CD4-positive, CD25-positive, alpha-beta regulatory T cell (primary cell): ENCODE data around the gene ATG2A. TPM values are rescaled to one million over a fixed set of nuclear protein-coding genes. Genes with fewer than 3 reads are reported as not detected.

Source experiments
- ATAC-seq, 2 donors: fragments of 150-1000 bp; cut with Tn5 transposase; one replicate each; pipeline ENCODE4 v1.10.0; 2021; ENCODE audit warnings: low read depth in 2 of 2, moderate number of reproducible peaks in 2 of 2, moderate library complexity in 1 of 2
- DNase-seq, 3 donors: peaks; one replicate each; pipeline versions ENCODE4 v3.0.0 to v3.0.0-alpha.2; 2012 to 2022; ENCODE audit warnings: mixed read lengths in 1 of 3
- H3K27ac ChIP-seq: one replicate; pipeline ENCODE4 v1.7.0; 2013; ENCODE audit warnings: mild to moderate bottlenecking, low read length; ENCODE audit not compliant: insufficient read depth, poor library complexity, severe bottlenecking
- H3K27me3 ChIP-seq: one replicate; pipeline ENCODE4 v1.7.0; 2013; ENCODE audit warnings: low read length; ENCODE audit not compliant: control insufficient read depth, insufficient read depth
- H3K36me3 ChIP-seq: one replicate; pipeline ENCODE4 v1.7.0; 2013; ENCODE audit warnings: mild to moderate bottlenecking, low read length, moderate library complexity; ENCODE audit not compliant: control insufficient read depth, insufficient read depth
- H3K4me1 ChIP-seq: 2 replicates; pipeline ENCODE4 v1.7.0; 2013; ENCODE audit warnings: mild to moderate bottlenecking, low read length; ENCODE audit not compliant: insufficient read depth, control insufficient read depth, poor library complexity, severe bottlenecking
- H3K4me3 ChIP-seq: one replicate; pipeline ENCODE4 v1.7.0; 2013; ENCODE audit warnings: low read depth, mild to moderate bottlenecking, low read length, moderate library complexity
- H3K9me3 ChIP-seq, 2 experiments: 1 replicate in 1 of 2; 2 replicates in 1 of 2; pipeline ENCODE4 v1.7.0; 2013; ENCODE audit warnings: low read length in 2 of 2, mild to moderate bottlenecking in 1 of 2, moderate library complexity in 1 of 2; ENCODE audit not compliant: control insufficient read depth in 2 of 2
- H3K27ac Mint-ChIP-seq, 3 donors: one replicate each; pipeline ENCODE4 v1.8.0; 2020 to 2022; ENCODE audit warnings: mild to moderate bottlenecking in 3 of 3, mixed read lengths in 3 of 3, moderate library complexity in 2 of 3
- H3K27me3 Mint-ChIP-seq: one replicate; pipeline ENCODE4 v1.8.0; 2022; ENCODE audit warnings: mild to moderate bottlenecking, mixed read lengths
- H3K36me3 Mint-ChIP-seq: one replicate; pipeline ENCODE4 v1.8.0; 2020; ENCODE audit warnings: mixed read lengths
- H3K4me1 Mint-ChIP-seq, 4 donors: one replicate each; pipeline ENCODE4 v1.8.0; 2020 to 2022; ENCODE audit warnings: mixed read lengths in 4 of 4, mild to moderate bottlenecking in 1 of 4
- H3K4me3 Mint-ChIP-seq, 4 donors: one replicate each; pipeline ENCODE4 v1.8.0; 2020 to 2022; ENCODE audit warnings: mild to moderate bottlenecking in 4 of 4, mixed read lengths in 4 of 4, moderate library complexity in 3 of 4
- H3K9me3 Mint-ChIP-seq, 7 donors: one replicate each; pipeline ENCODE4 v1.8.0; 2020 to 2022; ENCODE audit warnings: mixed read lengths in 7 of 7, mild to moderate bottlenecking in 3 of 7, moderate library complexity in 2 of 7
- polyA plus RNA-seq, 4 donors: library from polyadenylated mRNA; unstranded; fragments of 300-500 nt; fragmentation: Illumina TruSeq; gene quantifications; one replicate each; pipeline ENCODE4 v1.2.3, GENCODE V29; 2021
- total RNA-seq: library from RNA; stranded (reverse); gene quantifications from one replicate; pipeline ENCODE4 v1.2.3, GENCODE V29; 2022

ATG2A gene
- total and polyA plus RNA-seq, 5 donors from 2014 or later = 5.8 to 234 (median 6.9) TPM

DNA sequence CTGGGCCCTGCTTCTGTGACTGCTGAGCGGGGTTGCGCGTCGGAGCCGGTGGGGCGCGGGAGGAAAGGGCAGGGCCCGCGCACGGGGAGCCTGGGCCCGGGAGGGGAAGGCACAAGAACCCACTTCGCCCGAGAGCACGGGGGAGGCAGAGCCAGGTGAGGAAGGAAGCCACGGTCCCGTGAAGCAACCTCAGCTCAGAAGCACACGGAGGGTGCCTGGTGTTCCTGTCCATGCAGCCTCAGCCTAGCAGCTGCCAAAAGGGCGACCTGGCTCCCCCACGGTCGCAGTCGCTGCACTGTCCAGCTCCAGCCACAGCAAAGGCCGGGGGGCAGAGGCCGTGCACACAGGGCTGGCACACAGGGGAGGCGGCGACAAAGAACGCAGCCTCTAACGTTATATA is 63.3 kb downstream of the ATG2A start:
- H3K27ac Mint-ChIP-seq = peak overlapping the region; percentile 93 to 96 (median 95)
- H3K4me1 ChIP-seq = peaks cover 99% of the 10 kb centered on the region
- H3K36me3 ChIP-seq = peaks cover 32% of the 10 kb centered on the region
- peaks cover 16% of the 10 kb centered on the region for H3K36me3 Mint-ChIP-seq
- H3K4me3 ChIP-seq = no peak overlapping the region
- H3K27me3 ChIP-seq = no peaks in the 10 kb centered on the region
- DNase-seq (peak in 1 of 3 donors; percentile 66), ATAC-seq (peak in 1 of 2 donors; percentile 27)
- peak overlapping the region; percentile 72 to 85 (median 78) for H3K4me3 Mint-ChIP-seq
- H3K27me3 Mint-ChIP-seq = no peaks in the 10 kb centered on the region
- H3K4me1 Mint-ChIP-seq = peaks cover 0 to 94% (median 40%) of the 10 kb centered on the region in 4 donors
- H3K9me3 Mint-ChIP-seq = peaks cover 0 to 1% (median 0%) of the 10 kb centered on the region in 7 donors
- no peaks in the 10 kb centered on the region for H3K9me3 ChIP-seq
- peak overlapping the region; percentile 91 for H3K27ac ChIP-seq

DNA sequence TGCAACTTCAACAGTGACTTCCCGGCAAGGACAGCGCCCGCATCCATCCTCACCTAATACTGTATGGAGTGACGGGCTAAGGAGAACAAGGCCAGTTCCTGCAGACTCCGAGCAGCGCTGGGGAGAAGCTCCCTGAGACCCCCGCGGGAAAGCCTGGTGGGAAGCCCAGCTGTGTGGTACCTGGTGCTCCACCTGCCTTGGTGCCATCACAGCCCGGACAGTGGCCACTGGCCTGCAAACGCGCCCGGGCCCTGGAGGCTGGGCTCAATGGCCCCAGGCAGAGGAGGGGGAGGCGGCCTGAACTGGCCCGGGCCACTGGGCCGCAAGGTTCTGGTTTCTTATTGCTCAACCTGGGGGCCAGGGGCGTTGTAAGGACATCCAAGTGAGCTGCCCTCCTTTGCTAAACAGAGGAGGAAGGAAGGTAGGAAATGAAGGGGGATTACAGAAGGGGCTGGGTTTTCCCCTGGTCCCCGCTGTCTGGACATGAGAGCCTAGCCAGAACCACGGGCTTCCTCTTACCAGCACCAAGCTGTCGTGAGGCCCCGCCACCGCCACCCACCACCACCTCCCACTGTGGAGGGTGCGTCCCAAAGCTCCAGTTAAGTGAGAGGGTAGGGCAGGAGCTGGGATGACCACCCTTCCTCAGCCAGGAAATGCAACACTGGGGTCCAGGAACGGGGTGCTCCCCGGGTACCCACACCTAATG is 64.1 kb downstream of the ATG2A start:
- H3K4me1 Mint-ChIP-seq = peaks cover 0 to 94% (median 43%) of the 10 kb centered on the region in 4 donors
- peak overlapping the region; percentile 93 to 97 (median 96) for H3K27ac Mint-ChIP-seq
- H3K9me3 Mint-ChIP-seq = peaks cover 0 to 1% (median 0%) of the 10 kb centered on the region in 7 donors
- H3K27me3 Mint-ChIP-seq = no peaks in the 10 kb centered on the region
- peak overlapping the region; percentile 80 to 85 (median 84) for H3K4me3 Mint-ChIP-seq
- peaks cover 28% of the 10 kb centered on the region for H3K36me3 ChIP-seq
- H3K4me3 ChIP-seq = no peak overlapping the region
- ATAC-seq = no peak
- H3K4me1 ChIP-seq = peaks cover 99% of the 10 kb centered on the region
- H3K9me3 ChIP-seq = no peaks in the 10 kb centered on the region
- no peaks in the 10 kb centered on the region for H3K27me3 ChIP-seq
- H3K36me3 Mint-ChIP-seq = peaks cover 16% of the 10 kb centered on the region
- no peak for DNase-seq
- H3K27ac ChIP-seq = peak overlapping the region; percentile 91

DNA sequence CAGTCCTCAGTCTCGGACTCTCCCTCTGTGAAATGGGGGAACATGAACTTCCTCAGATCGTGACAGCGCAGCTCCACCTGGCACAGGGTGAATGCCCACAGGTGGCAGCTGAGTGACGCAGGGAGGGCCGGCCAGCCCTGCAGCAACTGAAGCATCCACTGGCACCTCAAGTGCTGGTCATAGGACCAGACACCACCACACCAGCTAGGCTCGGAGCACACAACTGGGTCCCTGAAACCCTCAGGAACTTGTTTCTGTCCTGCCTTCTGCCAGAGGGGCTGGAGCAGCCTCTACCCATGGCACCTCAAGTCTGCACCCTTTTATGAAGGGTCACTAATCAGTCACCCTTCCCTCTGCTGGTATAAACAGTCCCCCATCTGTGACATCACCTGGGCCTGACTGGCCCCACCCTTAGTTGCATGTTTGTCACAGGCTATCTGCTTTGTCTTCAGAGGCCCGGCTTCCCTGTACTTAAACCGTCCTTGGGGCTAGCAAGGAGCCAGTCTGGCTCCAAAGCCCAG is 65.1 kb downstream of the ATG2A start:
- Histone ChIP-seq H3K27me3 (no peaks in the 10 kb centered on the region), H3K4me1 (peaks cover 97% of the 10 kb centered on the region), H3K36me3 (peaks cover 20% of the 10 kb centered on the region), H3K4me3 (peak overlapping the region; percentile 55), H3K9me3 (no peaks in the 10 kb centered on the region), H3K27ac (peak overlapping the region; percentile 91)
- Mint-ChIP-seq H3K9me3 (peaks cover 0 to 1% (median 0%) of the 10 kb centered on the region in 7 donors), H3K27ac (peak overlapping the region; percentile 93 to 97 (median 96)), H3K4me1 (peaks cover 0 to 96% (median 47%) of the 10 kb centered on the region in 4 donors), H3K36me3 (peaks cover 12% of the 10 kb centered on the region), H3K4me3 (peak overlapping the region; percentile 73 to 85 (median 82)), H3K27me3 (no peaks in the 10 kb centered on the region)
- ATAC-seq = peak in 1 of 2 donors; percentile 15
- DNase-seq = peak in 2 of 3 donors; percentile 19 to 66

DNA sequence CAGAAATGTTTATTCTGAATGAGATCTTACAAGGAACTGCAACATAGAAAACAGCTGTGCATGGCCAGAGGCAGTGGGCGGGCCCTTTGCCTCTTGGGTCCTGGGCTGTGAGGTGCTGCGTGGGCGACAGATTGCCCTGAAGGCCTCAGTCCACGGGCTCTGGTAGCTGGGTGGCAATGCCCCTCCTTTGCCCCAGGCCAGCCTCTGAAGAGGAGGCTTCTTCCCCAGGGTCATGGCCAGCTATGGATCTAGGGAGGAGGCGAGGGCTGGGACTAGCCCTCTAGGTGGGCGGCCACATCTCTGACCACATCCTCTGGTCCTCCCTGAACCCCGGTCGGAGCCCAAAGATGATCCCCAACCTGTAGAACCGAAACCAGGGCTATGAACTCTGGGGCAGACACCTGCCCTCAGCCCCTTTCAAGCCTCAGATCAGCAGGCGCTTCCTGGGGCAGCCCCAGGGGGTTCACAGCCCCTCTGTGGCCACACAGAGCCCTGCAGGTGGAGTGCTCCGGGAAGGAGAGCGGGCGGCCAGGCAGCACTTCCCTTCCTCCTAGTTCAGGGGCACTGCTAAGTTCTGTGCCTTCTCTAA is 65.9 kb downstream of the ATG2A start:
- Mint-ChIP-seq H3K36me3 (peaks cover 12% of the 10 kb centered on the region), H3K4me1 (peaks cover 0 to 89% (median 46%) of the 10 kb centered on the region in 4 donors), H3K27me3 (no peaks in the 10 kb centered on the region), H3K4me3 (peak overlapping the region; percentile 73 to 85 (median 82)), H3K9me3 (peaks cover 0 to 1% (median 0%) of the 10 kb centered on the region in 7 donors), H3K27ac (peak overlapping the region; percentile 93 to 97 (median 96))
- ATAC-seq = peak; percentile 21 to 35
- DNase-seq = peak in 2 of 3 donors; percentile 58 to 75
- H3K4me3 ChIP-seq = peak overlapping the region; percentile 44
- H3K36me3 ChIP-seq = peaks cover 20% of the 10 kb centered on the region
- no peaks in the 10 kb centered on the region for H3K27me3 ChIP-seq
- H3K27ac ChIP-seq = peak overlapping the region; percentile 91
- H3K9me3 ChIP-seq = no peaks in the 10 kb centered on the region
- peaks cover 89% of the 10 kb centered on the region for H3K4me1 ChIP-seq

DNA sequence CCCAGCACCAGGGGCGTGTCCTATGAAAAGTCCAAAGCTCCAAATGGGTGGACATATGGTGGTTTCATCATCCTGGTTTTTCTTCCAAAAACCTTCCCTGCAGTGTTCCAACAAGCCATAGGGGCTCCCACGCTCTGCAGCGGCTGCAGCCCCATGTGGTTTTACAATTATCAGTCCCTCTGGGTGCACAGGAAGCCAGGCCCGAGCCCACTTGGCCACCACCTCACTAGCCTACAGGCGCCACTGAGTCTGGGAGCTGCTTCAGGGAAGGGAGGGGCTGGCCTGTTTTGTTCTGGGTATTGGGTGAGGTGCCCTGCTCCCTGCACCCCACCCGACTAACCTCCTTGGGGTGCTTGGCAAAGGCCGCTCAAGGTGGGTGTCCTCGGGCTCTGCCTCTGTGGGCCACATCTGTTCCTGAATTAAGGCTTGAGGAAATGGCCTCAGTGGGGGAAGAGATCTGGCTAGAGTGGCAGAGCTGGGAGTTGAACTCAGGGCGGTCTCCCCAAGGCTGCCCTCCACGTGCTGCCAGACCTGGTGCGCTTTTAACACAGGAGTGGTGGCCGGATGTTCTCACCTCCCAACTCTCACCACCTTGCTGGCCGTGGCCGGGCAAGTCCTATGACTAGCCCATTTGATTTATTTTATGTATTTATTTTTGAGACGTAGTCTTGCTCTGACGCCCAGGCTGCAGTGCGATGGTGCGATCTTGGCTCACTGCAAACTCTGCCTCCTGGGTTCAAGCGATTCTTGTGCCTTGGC is 67.2 kb downstream of the ATG2A start:
- no peaks in the 10 kb centered on the region for H3K27me3 ChIP-seq
- Mint-ChIP-seq H3K36me3 (peaks cover 3% of the 10 kb centered on the region), H3K4me3 (peak overlapping the region; percentile 22 to 65 (median 30)), H3K4me1 (peaks cover 0 to 82% (median 47%) of the 10 kb centered on the region in 4 donors), H3K9me3 (no peaks in the 10 kb centered on the region), H3K27ac (peak overlapping the region; percentile 36 to 97 (median 54)), H3K27me3 (no peaks in the 10 kb centered on the region)
- peaks cover 12% of the 10 kb centered on the region for H3K36me3 ChIP-seq
- no peak overlapping the region for H3K4me3 ChIP-seq
- peak overlapping the region; percentile 33 for H3K27ac ChIP-seq
- H3K4me1 ChIP-seq = peaks cover 82% of the 10 kb centered on the region
- no peak for ATAC-seq
- no peak for DNase-seq
- no peaks in the 10 kb centered on the region for H3K9me3 ChIP-seq

DNA sequence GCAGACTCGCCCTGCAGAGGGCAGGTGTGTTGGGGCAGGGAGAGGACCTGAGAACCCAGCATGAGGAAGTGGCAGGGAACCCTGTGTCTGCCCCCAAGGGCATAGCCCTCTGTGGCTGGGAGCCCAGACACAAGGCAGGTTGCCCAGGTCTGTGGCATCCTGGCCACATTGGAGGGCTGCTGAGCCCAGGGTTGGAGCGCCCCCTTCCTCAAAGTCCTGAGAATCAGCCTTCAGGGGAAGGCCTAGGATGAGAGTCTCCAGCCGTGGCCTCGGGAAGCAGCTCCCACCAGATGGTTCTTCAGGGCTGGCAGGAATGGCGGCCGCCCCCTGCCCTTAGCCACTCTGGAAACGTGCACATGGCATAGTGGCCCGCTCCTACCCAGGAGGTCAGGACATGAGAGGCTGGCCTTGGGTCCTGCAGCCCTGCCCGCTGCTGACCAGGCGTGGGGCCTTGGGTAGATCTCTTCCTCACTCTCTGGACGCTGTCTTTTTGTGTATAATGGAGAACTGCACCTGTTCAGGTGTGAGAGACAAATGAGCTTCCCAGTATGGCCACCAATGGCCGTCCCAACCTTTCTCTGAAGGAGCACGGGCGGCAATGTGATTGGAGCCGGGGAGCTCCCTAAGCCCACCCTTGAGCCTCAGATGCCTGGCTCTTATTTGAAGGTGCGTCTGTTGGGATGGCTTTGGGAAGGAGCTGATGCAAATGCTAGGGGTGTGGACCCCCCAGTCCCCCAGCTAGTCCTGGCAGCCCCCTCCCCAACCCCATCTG is 68.0 kb downstream of the ATG2A start:
- H3K36me3 ChIP-seq = peaks cover 4% of the 10 kb centered on the region
- H3K27me3 Mint-ChIP-seq = peaks cover under 1% of the 10 kb centered on the region
- no peaks in the 10 kb centered on the region for H3K9me3 Mint-ChIP-seq
- H3K36me3 Mint-ChIP-seq = peaks cover 3% of the 10 kb centered on the region
- H3K27ac Mint-ChIP-seq = peak overlapping the region; percentile 54 to 80 (median 66)
- DNase-seq = peak in 1 of 3 donors; percentile 73
- H3K9me3 ChIP-seq = no peaks in the 10 kb centered on the region
- no peaks in the 10 kb centered on the region for H3K27me3 ChIP-seq
- peaks cover 80% of the 10 kb centered on the region for H3K4me1 ChIP-seq
- peak overlapping the region; percentile 33 for H3K27ac ChIP-seq
- H3K4me3 Mint-ChIP-seq = peak overlapping the region in 3 of 4 donors; percentile 56 to 76 (median 75)
- ATAC-seq = peak; percentile 5 to 12
- H3K4me1 Mint-ChIP-seq = peaks cover 0 to 76% (median 45%) of the 10 kb centered on the region in 4 donors
- no peak overlapping the region for H3K4me3 ChIP-seq
